HG03097 (cell line): ENCODE results near the gene PARP11.
"Not testable (repeated sequence)": the region's sequence is repeated elsewhere in the genome, so short reads cannot be mapped to it uniquely, and the experiment has no call there.

ENCODE experiments used
- ATAC-seq: cut with Tn5 transposase; IDR thresholded peaks from one replicate; pipeline ENCODE4 v1.9.1; 2021; ENCODE audit not compliant: unreplicated experiment, low FRiP score

Gene PARP11

GRCh38 chr12:3884671-3885070 lies 11.5 kb upstream of the PARP11 start:
- ATAC-seq, result no peak

GRCh38 chr12:3882896-3883564 lies 9.8 kb upstream of the PARP11 start:
- ATAC-seq, result no peak

GRCh38 chr12:3882406-3882805 lies 9.2 kb upstream of the PARP11 start:
- ATAC-seq, result no peak

- ATAC-seq, result no peak
Observed at GRCh38 chr12:3881281-3881950, 8.2 kb upstream of the PARP11 start.

GRCh38 chr12:3879846-3880245 lies 6.6 kb upstream of the PARP11 start:
- ATAC-seq, result no peak

GRCh38 chr12:3871356-3871755 lies 1.8 kb downstream of the PARP11 start:
- ATAC-seq, result no peak

- no peak for ATAC-seq
Observed at GRCh38 chr12:3869865-3870264, 3.3 kb downstream of the PARP11 start.

GRCh38 chr12:3869433-3869832 lies 3.8 kb downstream of the PARP11 start:
- ATAC-seq, result no peak

- ATAC-seq, result no peak
Observed at GRCh38 chr12:3863756-3864155, 9.4 kb downstream of the PARP11 start.

- no peak for ATAC-seq
Observed at GRCh38 chr12:3842517-3842916, 30.7 kb downstream of the PARP11 start.

GRCh38 chr12:3841783-3842182 lies 31.4 kb downstream of the PARP11 start:
- no peak for ATAC-seq

GRCh38 chr12:3840833-3841232 lies 32.4 kb downstream of the PARP11 start:
- not testable (repeated sequence) for ATAC-seq

GRCh38 chr12:3839745-3840144 lies 33.5 kb downstream of the PARP11 start:
- ATAC-seq, result not testable (repeated sequence)

GRCh38 chr12:3838701-3839548 lies 34.3 kb downstream of the PARP11 start:
- not testable (repeated sequence) for ATAC-seq

- no peak for ATAC-seq
Observed at GRCh38 chr12:3838076-3838475, 35.1 kb downstream of the PARP11 start.

- no peak for ATAC-seq
Observed at GRCh38 chr12:3837049-3837448, 36.1 kb downstream of the PARP11 start.

GRCh38 chr12:3836641-3837040 lies 36.6 kb downstream of the PARP11 start:
- ATAC-seq, result no peak

GRCh38 chr12:3835914-3836313 lies 37.3 kb downstream of the PARP11 start:
- no peak for ATAC-seq

- ATAC-seq, result no peak
Observed at GRCh38 chr12:3834774-3835173, 38.4 kb downstream of the PARP11 start.

- no peak for ATAC-seq
Observed at GRCh38 chr12:3833670-3834310, 39.4 kb downstream of the PARP11 start.

- ATAC-seq, result no peak
Observed at GRCh38 chr12:3832738-3833137, 40.5 kb downstream of the PARP11 start.
